GM12878 (cell line): ENCODE data around the gene TRDMT1. TPM values are rescaled to one million over a fixed set of nuclear protein-coding genes. Genes with fewer than 3 reads are reported as not detected.

Source experiments
- ASH2L ChIP-seq: fragments of 300-600, 200-600 bp; sonication (generic); IDR thresholded peaks from 2 replicates; pipeline ENCODE4 v1.6.1; 2017; ENCODE audit warnings: low read depth, mild to moderate bottlenecking, borderline replicate concordance
- BMI1 ChIP-seq: fragments of 450-650 bp; IDR thresholded peaks from 2 replicates; pipeline ENCODE4 v1.6.1; 2016; ENCODE audit warnings: mild to moderate bottlenecking, moderate library complexity, borderline replicate concordance
- CBFB ChIP-seq: IDR thresholded peaks from 2 replicates; pipeline ENCODE4 v1.6.1; 2016; ENCODE audit warnings: antibody characterized with exemption, low read depth
- CREM ChIP-seq: IDR thresholded peaks from 2 replicates; pipeline ENCODE4 v1.6.1; 2014; ENCODE audit warnings: antibody characterized with exemption, low read depth
- DPF2 ChIP-seq: fragments of 450-650 bp; IDR thresholded peaks from 2 replicates; pipeline ENCODE4 v1.6.1; 2017; ENCODE audit warnings: mild to moderate bottlenecking
- EZH2 ChIP-seq: IDR thresholded peaks from 2 replicates; pipeline ENCODE4 v1.6.1; 2012; ENCODE audit warnings: low read depth, mild to moderate bottlenecking, control low read depth, inconsistent platforms, low read length, borderline replicate concordance; ENCODE audit not compliant: control insufficient read depth
- FOXM1 ChIP-seq: IDR thresholded peaks from 2 replicates; pipeline ENCODE4 v1.6.1; 2012; ENCODE audit warnings: low read depth, mild to moderate bottlenecking, inconsistent platforms, low read length, moderate library complexity
- HCFC1 ChIP-seq: fragments of 150-350 bp; IDR thresholded peaks from 2 replicates; pipeline ENCODE4 v1.6.1; 2014; ENCODE audit warnings: low read length
- HDAC6 ChIP-seq: fragments of 200-600 bp; sonication (generic); IDR thresholded peaks from one replicate; pipeline ENCODE4 v1.8.0; 2017; ENCODE audit warnings: antibody characterized with exemption; ENCODE audit not compliant: unreplicated experiment
- KAT2A ChIP-seq: conservative IDR thresholded peaks from 2 replicates; pipeline ENCODE4 v1.6.1; 2011; ENCODE audit warnings: low read depth, low read length; ENCODE audit not compliant: control insufficient read depth
- LARP7 ChIP-seq: fragments of 450-650 bp; IDR thresholded peaks from 2 replicates; pipeline ENCODE4 v1.6.1; 2017; ENCODE audit warnings: mild to moderate bottlenecking
- MAX ChIP-seq: IDR thresholded peaks from 2 replicates; pipeline ENCODE4 v1.6.1; 2012; ENCODE audit warnings: low read depth, low read length, improper control_type of control experiment
- MTA3 ChIP-seq: IDR thresholded peaks from 2 replicates; pipeline ENCODE4 v1.6.1; 2012; ENCODE audit warnings: low read length, inconsistent platforms, borderline replicate concordance
- MYC ChIP-seq: IDR thresholded peaks from 2 replicates; pipeline ENCODE4 v1.6.1; 2011; ENCODE audit warnings: mild to moderate bottlenecking, low read length, moderate library complexity, inconsistent platforms; ENCODE audit not compliant: insufficient read depth, insufficient replicate concordance, insufficient read length, severe bottlenecking
- NKRF ChIP-seq: fragments of 450-650 bp; conservative IDR thresholded peaks from 2 replicates; pipeline ENCODE4 v1.6.1; 2017; ENCODE audit warnings: mild to moderate bottlenecking, moderate library complexity
- NR2C2 ChIP-seq: IDR thresholded peaks from 2 replicates; pipeline ENCODE4 v1.6.1; 2011; ENCODE audit warnings: borderline replicate concordance, low read depth; ENCODE audit not compliant: control insufficient read depth, insufficient read length
- NR2F1 ChIP-seq: fragments of 450-650 bp; conservative IDR thresholded peaks from 2 replicates; pipeline ENCODE4 v1.6.1; 2017; ENCODE audit warnings: mild to moderate bottlenecking
- PAX5 ChIP-seq: IDR thresholded peaks from 2 replicates; pipeline ENCODE4 v1.6.1; 2011; ENCODE audit warnings: low read depth, low read length, borderline replicate concordance
- RAD21 ChIP-seq: IDR thresholded peaks from 2 replicates; pipeline ENCODE4 v1.6.1; 2011; ENCODE audit warnings: mild to moderate bottlenecking, low read depth, low read length, moderate library complexity; ENCODE audit not compliant: insufficient read depth
- RFX5 ChIP-seq: IDR thresholded peaks from 2 replicates; pipeline ENCODE4 v1.6.1; 2011; ENCODE audit warnings: low read depth, low read length, improper control_type of control experiment
- SREBF2 ChIP-seq: IDR thresholded peaks from 2 replicates; pipeline ENCODE4 v1.6.1; 2012; ENCODE audit warnings: mild to moderate bottlenecking, low read length
- TCF3 ChIP-seq: IDR thresholded peaks from 2 replicates; pipeline ENCODE4 v1.6.1; 2012; ENCODE audit warnings: low read depth, mild to moderate bottlenecking, low read length, borderline replicate concordance; ENCODE audit not compliant: insufficient read depth
- USF2 ChIP-seq: IDR thresholded peaks from 2 replicates; pipeline ENCODE4 v1.6.1; 2011; ENCODE audit warnings: low read depth, low read length, improper control_type of control experiment, borderline replicate concordance
- WRNIP1 ChIP-seq: IDR thresholded peaks from 2 replicates; pipeline ENCODE4 v1.6.1; 2011; ENCODE audit warnings: low read depth, low read length, improper control_type of control experiment, borderline replicate concordance
- YBX1 ChIP-seq: fragments of 450-650 bp; IDR thresholded peaks from 2 replicates; pipeline ENCODE4 v1.6.1; 2016; ENCODE audit warnings: antibody characterized with exemption
- ZNF207 ChIP-seq: fragments of 450-650 bp; IDR thresholded peaks from 2 replicates; pipeline ENCODE4 v1.6.1; 2014; ENCODE audit warnings: antibody characterized with exemption, mild to moderate bottlenecking, borderline replicate concordance
- polyA plus RNA-seq, 11 experiments: library from polyadenylated mRNA; depleted of rRNA in 4 of 11; unstranded in 6 of 11; stranded (reverse) in 5 of 11; fragments of >200 nt; fragmentation: Nextera tagmentation in 4 of 11; fragmentation: Illumina TruSeq in 1 of 11; extraction: Ambion mirVana in 4 of 11; extraction: Trizol in 1 of 11; gene quantifications; 1 replicate in 1 of 11; 2 replicates in 10 of 11; pipeline versions ENCODE4 v1.2.1 to v1.2.3, GENCODE V29; 2011 to 2016; ENCODE audit warnings: inconsistent platforms in 2 of 11, missing spikeins in 2 of 11, low read depth in 1 of 11
- total RNA-seq, 4 experiments: library from RNA; depleted of rRNA in 3 of 4; stranded (reverse); fragments of >200 nt in 3 of 4; fragmentation: Illumina TruSeq in 1 of 4; extraction: Trizol in 1 of 4; gene quantifications; 2 replicates each; pipeline versions ENCODE4 v1.2.1 to v1.2.3, GENCODE V29; 2013 to 2021

Gene TRDMT1
- total and polyA plus RNA-seq, 10 of the 15 experiments (the other 5 are each of a cell fraction or from before 2014, with no cell fraction given) = 2.3 to 9.7 (median 4.6) TPM

- TF ChIP-seq EZH2 = no peak
- TF ChIP-seq HDAC6 = no peak
- TF ChIP-seq MYC = no peak
- no peak for TF ChIP-seq MTA3
- TF ChIP-seq TCF3 = peak; percentile 53; the same call in 1 of the 2 replicates
- no peak; the same call in 1 of the 2 replicates for TF ChIP-seq LARP7
- no peak for TF ChIP-seq ZNF207
- peak; percentile 80 for TF ChIP-seq CREM
- TF ChIP-seq MAX = 0 out of 2 replicates have a peak, but pooled peaks have one; percentile 35
- no peak for TF ChIP-seq ASH2L
- no peak; the same call in 1 of the 2 replicates for TF ChIP-seq CBFB
- TF ChIP-seq WRNIP1 = 0 out of 2 replicates have a peak, but pooled peaks have one; percentile 41
- TF ChIP-seq PAX5 = peak; percentile 29; the same call in 1 of the 2 replicates
- TF ChIP-seq HCFC1 = no peak
- peak; percentile 41 for TF ChIP-seq DPF2
- TF ChIP-seq KAT2A = no peak
- no peak for TF ChIP-seq YBX1
- TF ChIP-seq NR2F1 = 0 out of 2 replicates have a peak, but pooled peaks have one; percentile 11
- no peak for TF ChIP-seq SREBF2
- no peak for TF ChIP-seq USF2
- TF ChIP-seq NR2C2 = no peak
- no peak for TF ChIP-seq RFX5
- TF ChIP-seq BMI1 = no peak
- TF ChIP-seq RAD21 = no peak
- peak; percentile 43; the same call in 1 of the 2 replicates for TF ChIP-seq NKRF
- no peak for TF ChIP-seq FOXM1
Observed at GRCh38 chr10:17229967-17230682, 28.7 kb upstream of the TRDMT1 start (continued).
